ENCODE results near the gene LNX1.
"Not testable (repeated sequence)": the region's sequence is repeated elsewhere in the genome, so short reads cannot be mapped to it uniquely, and the experiment has no call there.

LNX1 gene

DNA sequence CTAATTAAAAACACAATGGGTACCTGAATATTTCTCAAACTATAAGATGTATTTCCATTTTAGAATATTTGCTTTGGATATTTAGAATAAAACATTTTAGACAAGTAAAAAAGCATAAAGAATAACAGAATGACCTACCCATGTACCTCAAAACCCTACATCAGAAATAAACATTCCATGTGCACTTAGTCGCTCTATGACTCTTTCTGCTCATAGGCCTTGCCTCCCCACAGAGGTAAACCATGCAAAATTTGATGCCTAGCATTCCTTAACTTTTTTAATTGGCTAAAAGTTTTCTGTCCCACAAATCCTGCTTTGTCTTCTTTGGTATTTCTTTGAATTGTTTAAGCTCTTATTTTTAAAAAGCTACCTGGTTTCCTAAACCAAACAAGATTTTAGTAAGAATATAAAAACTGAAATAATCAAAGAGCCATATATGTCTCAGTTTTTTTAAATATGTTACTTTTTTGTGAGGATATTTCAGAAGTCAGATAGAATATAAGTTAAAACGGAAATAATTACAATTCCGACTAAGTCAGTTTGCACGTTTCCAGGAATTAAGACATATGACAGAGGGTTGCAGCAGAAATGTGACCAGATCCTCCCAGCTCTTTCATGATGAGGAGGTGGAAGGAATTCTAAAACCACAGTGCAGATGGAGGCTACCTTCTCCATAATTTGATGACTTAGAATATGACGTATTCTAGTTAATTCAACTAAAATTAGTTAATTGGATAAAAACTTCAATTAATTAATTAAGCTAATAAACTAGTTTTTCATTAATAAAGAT lies 111.4 kb downstream of the LNX1 start:
- DNase-seq (ENCODE audit: low spot score in 2 of 2) (no peak), ATAC-seq (ENCODE audit: low read depth) (no peak)
- H3K36me3 Mint-ChIP-seq, result no peaks in the 10 kb centered on the region
- no peak overlapping the region for H3K4me3 Mint-ChIP-seq
- H3K27ac Mint-ChIP-seq, result no peak overlapping the region
- H3K9me3 Mint-ChIP-seq, result no peaks in the 10 kb centered on the region
- H3K27me3 Mint-ChIP-seq, result peaks cover 6% of the 10 kb centered on the region
- no peaks in the 10 kb centered on the region for H3K4me1 Mint-ChIP-seq

GRCh38 chr4:53478671-53479456 lies 112.4 kb downstream of the LNX1 start:
- Mint-ChIP-seq H3K27ac (no peak overlapping the region), H3K27me3 (peaks cover 4% of the 10 kb centered on the region), H3K36me3 (no peaks in the 10 kb centered on the region), H3K4me1 (no peaks in the 10 kb centered on the region), H3K9me3 (no peaks in the 10 kb centered on the region), H3K4me3 (no peak overlapping the region)
- ATAC-seq (ENCODE audit: low read depth), result no peak
- DNase-seq (ENCODE audit: low spot score in 2 of 2), result no peak

- peaks cover 9% of the 10 kb centered on the region for H3K9me3 Mint-ChIP-seq
- H3K36me3 Mint-ChIP-seq, result no peaks in the 10 kb centered on the region
- no peak for ATAC-seq (ENCODE audit: low read depth)
- no peak overlapping the region for H3K4me3 Mint-ChIP-seq
- no peaks in the 10 kb centered on the region for H3K4me1 Mint-ChIP-seq
- no peaks in the 10 kb centered on the region for H3K27me3 Mint-ChIP-seq
- H3K27ac Mint-ChIP-seq, result no peak overlapping the region
- no peak for DNase-seq (ENCODE audit: low spot score in 2 of 2)
Observed at GRCh38 chr4:53477636-53478035, 113.7 kb downstream of the LNX1 start.

DNA sequence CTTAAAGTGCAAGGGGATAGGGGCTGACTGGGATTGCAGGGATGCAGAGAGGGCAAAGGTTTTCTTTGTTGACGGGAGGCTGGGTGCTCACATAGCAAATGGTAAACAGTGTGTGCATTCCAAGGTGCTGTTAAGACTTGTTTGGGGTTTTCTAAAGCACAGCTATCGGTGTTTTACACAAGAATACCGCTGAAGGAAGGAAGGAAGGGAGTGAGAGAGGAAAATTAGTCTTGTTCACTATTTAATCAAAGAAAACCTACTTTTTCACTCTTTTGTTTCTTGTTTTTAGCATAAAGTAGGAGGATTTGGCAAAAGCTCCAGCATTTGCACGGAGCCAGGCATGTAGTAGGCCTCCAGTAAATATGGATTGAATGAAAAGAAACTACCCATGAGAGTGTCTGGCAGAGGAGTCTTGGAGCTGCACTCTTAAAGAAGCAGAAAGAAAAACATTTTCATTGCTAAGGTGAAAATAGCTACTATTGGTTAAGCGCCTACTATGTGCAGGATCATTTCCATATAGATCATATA lies 114.2 kb downstream of the LNX1 start:
- Mint-ChIP-seq H3K4me3 (no peak overlapping the region), H3K9me3 (peaks cover 11% of the 10 kb centered on the region), H3K27ac (no peak overlapping the region), H3K27me3 (no peaks in the 10 kb centered on the region), H3K36me3 (no peaks in the 10 kb centered on the region), H3K4me1 (no peaks in the 10 kb centered on the region)
- no peak for ATAC-seq (ENCODE audit: low read depth)
- DNase-seq (ENCODE audit: low spot score in 2 of 2), result no peak

DNA sequence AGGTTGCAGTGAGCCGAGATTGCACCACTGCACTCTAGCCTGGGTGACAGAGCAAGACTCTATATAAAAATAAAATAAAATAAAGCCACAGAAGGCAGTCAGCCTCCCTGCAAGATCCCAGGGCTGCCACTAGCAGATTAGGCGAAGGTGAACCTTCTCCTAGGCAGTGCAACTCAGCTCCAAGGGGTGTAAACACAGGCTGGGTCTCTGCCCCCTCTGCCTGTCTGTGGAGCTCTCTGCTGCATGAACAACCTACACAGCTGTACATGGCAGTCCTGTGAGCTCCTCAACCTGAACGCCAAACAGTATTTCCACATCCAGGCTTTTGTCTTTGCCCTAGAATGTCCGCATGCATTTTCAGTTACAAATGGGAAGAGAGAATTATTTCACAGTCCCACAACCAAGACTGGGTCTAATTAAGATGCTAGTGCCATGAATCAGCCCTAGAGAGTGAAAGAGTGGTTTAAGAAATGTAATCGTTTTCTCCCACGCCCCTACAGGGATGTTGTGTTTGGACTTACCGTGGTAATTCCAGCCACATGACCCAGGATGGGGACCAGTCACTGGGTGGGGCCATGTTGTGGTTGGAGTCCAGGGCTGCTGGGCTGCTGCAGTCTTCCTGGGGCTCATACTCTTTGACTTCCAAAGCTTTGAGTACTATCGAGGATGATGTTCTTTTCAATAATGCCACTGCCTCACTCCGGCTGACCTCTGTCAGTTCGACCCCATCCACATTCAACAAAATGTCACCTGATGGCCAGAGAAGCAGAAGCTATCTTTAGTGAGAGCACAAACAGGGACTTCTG lies 114.9 kb downstream of the LNX1 start:
- Mint-ChIP-seq H3K4me3 (no peak overlapping the region), H3K9me3 (peaks cover 11% of the 10 kb centered on the region), H3K27me3 (no peaks in the 10 kb centered on the region), H3K4me1 (no peaks in the 10 kb centered on the region), H3K27ac (no peak overlapping the region), H3K36me3 (no peaks in the 10 kb centered on the region)
- no peak for DNase-seq (ENCODE audit: low spot score in 2 of 2)
- ATAC-seq (ENCODE audit: low read depth), result no peak

DNA sequence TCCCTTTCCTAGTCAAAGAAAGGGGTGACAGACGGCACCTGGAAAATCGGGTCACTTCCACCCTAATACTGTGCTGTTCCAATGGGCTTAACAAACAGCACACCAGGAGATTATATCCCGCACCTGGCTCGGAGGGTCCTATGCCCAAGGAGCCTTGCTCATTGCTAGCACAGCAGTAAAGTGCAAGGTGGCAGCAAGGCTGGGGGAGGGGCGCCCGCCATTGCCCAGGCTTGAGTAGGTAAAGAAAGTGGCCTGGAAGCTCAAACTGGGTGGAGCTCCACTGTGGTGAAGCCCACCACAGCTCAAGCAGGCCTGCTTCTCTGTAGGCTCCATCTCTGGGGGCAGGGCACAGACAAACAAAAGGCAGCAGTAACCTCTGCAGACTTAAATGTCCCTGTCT lies 124.7 kb downstream of the LNX1 start:
- H3K27me3 Mint-ChIP-seq; H3K4me1 Mint-ChIP-seq; H3K27ac Mint-ChIP-seq; H3K4me3 Mint-ChIP-seq; DNase-seq (ENCODE audit: low spot score in 2 of 2); H3K36me3 Mint-ChIP-seq; ATAC-seq (ENCODE audit: low read depth): not testable (repeated sequence)
- H3K9me3 Mint-ChIP-seq, result peaks cover 11% of the 10 kb centered on the region

- Mint-ChIP-seq H3K4me1 (no peaks in the 10 kb centered on the region), H3K9me3 (peaks cover 11% of the 10 kb centered on the region), H3K36me3 (peaks cover 12% of the 10 kb centered on the region), H3K27ac (no peak overlapping the region), H3K4me3 (no peak overlapping the region), H3K27me3 (no peaks in the 10 kb centered on the region)
- DNase-seq (ENCODE audit: low spot score in 2 of 2) (no peak), ATAC-seq (ENCODE audit: low read depth) (no peak)
Observed at GRCh38 chr4:53465891-53466290, 125.4 kb downstream of the LNX1 start.

GRCh38 chr4:53465281-53465680 lies 126.0 kb downstream of the LNX1 start:
- ATAC-seq (ENCODE audit: low read depth) (no peak), DNase-seq (ENCODE audit: low spot score in 2 of 2) (no peak)
- H3K4me1 Mint-ChIP-seq, result no peaks in the 10 kb centered on the region
- H3K27me3 Mint-ChIP-seq, result no peaks in the 10 kb centered on the region
- peaks cover 11% of the 10 kb centered on the region for H3K9me3 Mint-ChIP-seq
- H3K27ac Mint-ChIP-seq, result no peak overlapping the region
- H3K36me3 Mint-ChIP-seq, result peaks cover 15% of the 10 kb centered on the region
- H3K4me3 Mint-ChIP-seq, result no peak overlapping the region

GRCh38 chr4:53463340-53463739 lies 127.9 kb downstream of the LNX1 start:
- no peak overlapping the region for H3K4me3 Mint-ChIP-seq
- peaks cover 6% of the 10 kb centered on the region for H3K9me3 Mint-ChIP-seq
- H3K36me3 Mint-ChIP-seq, result peaks cover 21% of the 10 kb centered on the region
- DNase-seq (ENCODE audit: low spot score in 2 of 2) (no peak), ATAC-seq (ENCODE audit: low read depth) (no peak)
- H3K4me1 Mint-ChIP-seq, result no peaks in the 10 kb centered on the region
- H3K27me3 Mint-ChIP-seq, result no peaks in the 10 kb centered on the region
- no peak overlapping the region for H3K27ac Mint-ChIP-seq

GRCh38 chr4:53461244-53461643 lies 130.0 kb downstream of the LNX1 start:
- Mint-ChIP-seq H3K27me3 (no peaks in the 10 kb centered on the region), H3K36me3 (peaks cover 22% of the 10 kb centered on the region), H3K4me1 (no peaks in the 10 kb centered on the region), H3K27ac (no peak overlapping the region), H3K9me3 (no peaks in the 10 kb centered on the region), H3K4me3 (no peak overlapping the region)
- ATAC-seq (ENCODE audit: low read depth) (no peak), DNase-seq (ENCODE audit: low spot score in 2 of 2) (no peak)

- Mint-ChIP-seq H3K36me3 (peaks cover 35% of the 10 kb centered on the region), H3K4me3 (no peak overlapping the region), H3K27me3 (no peaks in the 10 kb centered on the region), H3K27ac (no peak overlapping the region), H3K4me1 (no peaks in the 10 kb centered on the region), H3K9me3 (no peaks in the 10 kb centered on the region)
- DNase-seq (ENCODE audit: low spot score in 2 of 2) (no peak), ATAC-seq (ENCODE audit: low read depth) (no peak)
Observed at GRCh38 chr4:53459548-53459947, 131.7 kb downstream of the LNX1 start.

GRCh38 chr4:53456178-53456577 lies 135.1 kb downstream of the LNX1 start:
- Mint-ChIP-seq H3K27me3 (no peaks in the 10 kb centered on the region), H3K27ac (no peak overlapping the region), H3K4me3 (no peak overlapping the region), H3K36me3 (peaks cover 44% of the 10 kb centered on the region), H3K4me1 (no peaks in the 10 kb centered on the region), H3K9me3 (no peaks in the 10 kb centered on the region)
- DNase-seq (ENCODE audit: low spot score in 2 of 2) (no peak), ATAC-seq (ENCODE audit: low read depth) (no peak)

DNA sequence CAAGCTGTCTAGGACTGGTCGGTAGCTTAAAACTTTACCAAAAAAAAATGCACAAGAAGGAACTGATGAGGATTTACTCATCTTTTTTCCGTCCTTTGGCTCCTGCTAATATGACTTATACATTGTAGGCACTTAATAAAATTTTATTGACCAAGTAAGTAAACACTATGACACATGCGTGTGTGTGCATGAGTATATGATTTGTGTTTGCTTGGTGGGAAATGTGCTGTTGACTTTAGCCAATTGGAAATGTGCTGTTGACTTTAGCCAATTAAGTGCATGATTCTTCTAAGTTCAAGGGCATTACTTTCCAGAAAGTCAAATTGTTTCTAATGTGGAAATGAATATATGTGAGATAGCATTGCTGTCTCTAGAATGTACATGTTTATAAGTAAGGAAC lies 135.5 kb downstream of the LNX1 start:
- H3K4me1 Mint-ChIP-seq, result no peaks in the 10 kb centered on the region
- no peak overlapping the region for H3K27ac Mint-ChIP-seq
- H3K9me3 Mint-ChIP-seq, result no peaks in the 10 kb centered on the region
- no peak overlapping the region for H3K4me3 Mint-ChIP-seq
- DNase-seq (ENCODE audit: low spot score in 2 of 2), result no peak
- no peaks in the 10 kb centered on the region for H3K27me3 Mint-ChIP-seq
- no peak for ATAC-seq (ENCODE audit: low read depth)
- peaks cover 42% of the 10 kb centered on the region for H3K36me3 Mint-ChIP-seq

DNA sequence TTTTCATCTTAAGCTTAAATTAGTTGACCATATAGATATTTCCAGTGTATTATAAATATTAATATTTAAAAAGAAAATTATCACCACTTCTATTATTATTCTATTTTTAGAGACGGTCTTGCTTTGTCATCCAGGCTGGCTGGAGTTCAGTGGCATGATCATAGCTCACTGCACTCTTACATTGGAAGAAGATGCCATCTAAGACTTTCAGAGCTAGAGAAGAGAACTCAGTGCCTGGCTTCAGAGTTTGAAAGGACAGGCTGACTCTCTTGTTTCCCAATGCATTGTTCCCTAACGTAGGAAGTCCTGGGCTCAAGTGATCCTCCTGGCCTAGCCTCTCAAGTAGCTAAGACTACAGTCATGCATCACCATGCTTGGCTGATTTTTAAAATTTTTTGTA lies 137.9 kb downstream of the LNX1 start:
- ATAC-seq (ENCODE audit: low read depth) (no peak), DNase-seq (ENCODE audit: low spot score in 2 of 2) (no peak)
- Mint-ChIP-seq H3K9me3 (no peaks in the 10 kb centered on the region), H3K4me1 (peaks cover 3% of the 10 kb centered on the region), H3K4me3 (no peak overlapping the region), H3K27me3 (no peaks in the 10 kb centered on the region), H3K36me3 (peaks cover 37% of the 10 kb centered on the region), H3K27ac (no peak overlapping the region)
